HG02623 (cell line): ENCODE measurements around the gene PPP4R1.

Experiments
- ATAC-seq: cut with Tn5 transposase; IDR thresholded peaks from one replicate; pipeline ENCODE4 v1.9.1; 2021; ENCODE audit warnings: moderate library complexity; ENCODE audit not compliant: unreplicated experiment

PPP4R1 gene

GRCh38 chr18:9519399-9519798, 95.0 kb downstream of the PPP4R1 start:
- no peak for ATAC-seq

GRCh38 chr18:9517869-9518268, 96.5 kb downstream of the PPP4R1 start:
- no peak for ATAC-seq

GRCh38 chr18:9516437-9517064, 97.8 kb downstream of the PPP4R1 start:
- no peak for ATAC-seq

- no peak for ATAC-seq
Measured at GRCh38 chr18:9513971-9514512, 100.3 kb downstream of the PPP4R1 start.

GRCh38 chr18:9508446-9509025, 105.8 kb downstream of the PPP4R1 start:
- ATAC-seq = no peak

- no peak for ATAC-seq
Measured at GRCh38 chr18:9507565-9508088, 106.7 kb downstream of the PPP4R1 start.

- ATAC-seq = no peak
Measured at GRCh38 chr18:9506046-9506792, 108.1 kb downstream of the PPP4R1 start.
